Natural killer cell (primary cell): Measurements from ENCODE around the gene CYLD. TPM values are rescaled to one million over a fixed set of nuclear protein-coding genes. Genes with fewer than 3 reads are reported as not detected.

ENCODE experiments used
- ATAC-seq, 3 donors: fragments of 150-1000 bp in 2 of 3; fragments of 200-7000 bp in 1 of 3; cut with Tn5 transposase; 1 replicate in 1 of 3; 2 replicates in 2 of 3; pipeline ENCODE4 v1.10.0; 2021; ENCODE audit warnings: mild to moderate bottlenecking in 2 of 3, moderate library complexity in 2 of 3
- DNase-seq, 2 donors: peaks; one replicate each; pipeline versions ENCODE4 v3.0.0 to v3.0.0-alpha.2; 2013 to 2021; ENCODE audit warnings: mixed read lengths in 1 of 2
- H3K27ac ChIP-seq: one replicate; pipeline ENCODE4 v1.5.1; 2013; ENCODE audit warnings: mild to moderate bottlenecking, low read length
- H3K27me3 ChIP-seq: one replicate; pipeline ENCODE4 v1.6.1; 2013; ENCODE audit warnings: low read length; ENCODE audit not compliant: control insufficient read depth, insufficient read depth
- H3K36me3 ChIP-seq: one replicate; pipeline ENCODE4 v1.6.1; 2013; ENCODE audit warnings: low read length; ENCODE audit not compliant: control insufficient read depth, insufficient read depth
- H3K4me1 ChIP-seq: one replicate; pipeline ENCODE4 v1.6.1; 2013; ENCODE audit warnings: low read length; ENCODE audit not compliant: control insufficient read depth, insufficient read depth
- H3K4me3 ChIP-seq: one replicate; pipeline ENCODE4 v1.5.1; 2013; ENCODE audit warnings: low read length
- H3K9me3 ChIP-seq: one replicate; pipeline ENCODE4 v1.6.1; 2013; ENCODE audit warnings: low read length; ENCODE audit not compliant: control insufficient read depth, insufficient read depth
- H3K27ac Mint-ChIP-seq, 2 donors: one replicate each; pipeline ENCODE4 v1.8.0; 2022; ENCODE audit warnings: mild to moderate bottlenecking in 2 of 2, mixed read lengths in 2 of 2, moderate library complexity in 1 of 2
- H3K27me3 Mint-ChIP-seq, 2 donors: one replicate each; pipeline ENCODE4 v1.8.0; 2022; ENCODE audit warnings: low read depth in 2 of 2, mixed read lengths in 2 of 2
- H3K36me3 Mint-ChIP-seq: one replicate; pipeline ENCODE4 v1.8.0; 2022; ENCODE audit warnings: mixed read lengths
- H3K4me1 Mint-ChIP-seq, 2 donors: one replicate each; pipeline ENCODE4 v1.8.0; 2022; ENCODE audit warnings: mixed read lengths in 2 of 2
- H3K4me3 Mint-ChIP-seq: one replicate; pipeline ENCODE4 v1.8.0; 2022; ENCODE audit warnings: mild to moderate bottlenecking, moderate library complexity, mixed read lengths
- H3K9me3 Mint-ChIP-seq, 2 donors: one replicate each; pipeline ENCODE4 v1.8.0; 2022; ENCODE audit warnings: mixed read lengths in 2 of 2
- CTCF ChIP-seq: fragments of 200-600 bp; IDR thresholded peaks from one replicate; pipeline ENCODE4 v1.8.0; 2022; ENCODE audit warnings: antibody characterized with exemption
- WGBS: methylation state at CpG from one replicate; pipeline ENCODE4 v1.1.7; 2013; ENCODE audit warnings: missing lambda C conversion rate; ENCODE audit not compliant: insufficient coverage; 5-methylcytosine and 5-hydroxymethylcytosine counted together
- intact Hi-C: fragments of 100-400 bp; cut with micrococcal nuclease; formaldehyde crosslinking; loops from one replicate; pipeline ENCODE4 v1.14.2; 2022
- total RNA-seq, 4 donors: library from RNA; stranded (reverse); fragments of 120-200 nt in 1 of 4; gene quantifications; one replicate each; pipeline versions ENCODE4 v1.2.3 to v1.2.4, GENCODE V29; 2013 to 2022

The CYLD gene
- total RNA-seq, 3 donors from 2014 or later (not counting 1 experiment from before 2014, with no cell fraction given): 227 to 246 (median 236) TPM

- Histone ChIP-seq H3K4me1 (no peaks in the 10 kb centered on the region), H3K4me3 (no peak overlapping the region), H3K27ac (no peak overlapping the region), H3K27me3 (no peaks in the 10 kb centered on the region), H3K36me3 (no peaks in the 10 kb centered on the region), H3K9me3 (no peaks in the 10 kb centered on the region)
- 83% methylated on average over 3 of the region's 3 CpGs for WGBS
- DNase-seq (no peak), ATAC-seq (no peak)
- H3K9me3 Mint-ChIP-seq: no peaks in the 10 kb centered on the region
- H3K36me3 Mint-ChIP-seq: no peaks in the 10 kb centered on the region
- TF ChIP-seq CTCF: no peak
- H3K4me1 Mint-ChIP-seq: peaks cover 0 to 5% of the 10 kb centered on the region in 2 donors
- intact Hi-C loops: no loop called here
- H3K4me3 Mint-ChIP-seq: no peak overlapping the region
- H3K27ac Mint-ChIP-seq: no peak overlapping the region
- H3K27me3 Mint-ChIP-seq: peaks cover 12 to 24% of the 10 kb centered on the region in 2 donors
Measured at GRCh38 chr16:50847166-50847565, 105.3 kb downstream of the CYLD start.

GRCh38 chr16:50848755-50849514, 107.0 kb downstream of the CYLD start:
- no peak for DNase-seq
- Histone ChIP-seq H3K4me1 (no peaks in the 10 kb centered on the region), H3K4me3 (no peak overlapping the region), H3K9me3 (no peaks in the 10 kb centered on the region), H3K36me3 (no peaks in the 10 kb centered on the region), H3K27me3 (peaks cover 2% of the 10 kb centered on the region), H3K27ac (no peak overlapping the region)
- WGBS: 92% methylated on average over 5 of the region's 7 CpGs
- no peaks in the 10 kb centered on the region for H3K4me1 Mint-ChIP-seq
- no peaks in the 10 kb centered on the region for H3K9me3 Mint-ChIP-seq
- no peak overlapping the region for H3K27ac Mint-ChIP-seq
- no peaks in the 10 kb centered on the region for H3K36me3 Mint-ChIP-seq
- intact Hi-C loops: no loop called here
- no peak for ATAC-seq
- TF ChIP-seq CTCF: no peak
- no peak overlapping the region for H3K4me3 Mint-ChIP-seq
- H3K27me3 Mint-ChIP-seq: peaks cover 9 to 33% of the 10 kb centered on the region in 2 donors

Other genes starting within 250 kb of the CYLD start
- 1 to 10 TPM in 2 of 3 donors, under 1 TPM in 1; 0.75 to 1.5 (median 1.0) TPM for gene NKD1, start 193.7 kb upstream of the CYLD start, total RNA-seq
- 10 to 100 TPM; 33.0 to 53.9 (median 51.7) TPM for gene SNX20, start 60.8 kb upstream of the CYLD start, total RNA-seq
- 1 to 10 TPM; 2.8 to 8.6 (median 2.9) TPM for gene NOD2, start 48.5 kb upstream of the CYLD start, total RNA-seq